Measurements from ENCODE around the gene CUL3. TPM values are rescaled to one million over a fixed set of nuclear protein-coding genes. Genes with fewer than 3 reads are reported as not detected.

The CUL3 gene
- total and polyA plus RNA-seq, 10 of the 15 experiments (the other 5 are each of a cell fraction or from before 2014, with no cell fraction given): 22.0 to 95.4 (median 53.4) TPM

DNA sequence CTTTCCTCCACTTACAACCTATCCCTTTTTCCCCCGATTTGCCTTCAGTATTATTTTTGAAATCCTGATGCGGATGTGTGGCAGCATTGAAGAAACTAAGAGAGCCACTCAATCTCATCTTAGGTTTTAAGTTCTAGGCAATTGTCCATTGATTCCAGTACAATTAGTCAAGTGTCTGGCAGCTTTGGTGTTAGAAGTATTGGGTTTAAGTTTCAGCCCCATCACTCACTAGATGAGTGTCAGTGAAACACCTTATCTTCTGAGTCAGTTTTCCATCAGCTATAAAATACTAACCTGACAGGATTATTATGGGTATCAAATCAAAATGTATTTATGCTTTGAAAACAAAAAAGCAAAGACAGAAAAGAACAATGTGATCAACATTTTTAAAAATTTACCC lies 16.8 kb upstream of the CUL3 start:
- 78% methylated on average over 2 of the region's 2 CpGs for WGBS (ENCODE audit: insufficient coverage, insufficient replicate concordance, low lambda C conversion rate, missing lambda C conversion rate)
- no TSS peak for BruUV-seq (replicated peaks)
- ChIA-PET CTCF (interaction anchor here (1.0 kb wide), 1 partner anchor 15 kb away, joined by 4 read pairs; no protein-coding TSS in a partner anchor), POLR2A (interaction anchor here (0.5 to 1.1 kb wide), 5 partner anchors 16 to 742 kb away, joined by 3 to 5 read pairs (median 3); partner anchors contain the start of gene CUL3), RAD21 (ENCODE audit: unreplicated experiment) (interaction anchor here (0.6 to 0.7 kb wide), 2 partner anchors 9 to 112 kb away, joined by 3 to 5 read pairs; no protein-coding TSS in a partner anchor), SMC1A (ENCODE audit: uncharacterized antibody, unreplicated experiment) (interaction anchor here (1.7 kb wide), 1 partner anchor 49 kb away, joined by 4 read pairs; no protein-coding TSS in a partner anchor)
- FAIRE-seq: no peak
- Histone ChIP-seq H3K36me3 (ENCODE audit: control insufficient read depth in 2 of 2, insufficient read depth in 2 of 2, low read length in 1 of 2) (no peaks in the 10 kb centered on the region), H3K4me2 (ENCODE audit: control insufficient read depth, insufficient read depth) (no peak overlapping the region), H3K27me3 (replicated peaks in 1 of 2; ENCODE audit: control insufficient read depth in 2 of 2, insufficient read depth in 2 of 2, low read length in 1 of 2) (no peaks in the 10 kb centered on the region), H3K9ac (ENCODE audit: control insufficient read depth, insufficient read depth, low read length) (no peak overlapping the region), H3K9me3 (replicated peaks; ENCODE audit: control insufficient read depth, insufficient read depth, low read length) (no peaks in the 10 kb centered on the region; the same call in 2 of the 3 replicates), H3K79me2 (ENCODE audit: control insufficient read depth, insufficient read depth, low read length) (no peaks in the 10 kb centered on the region), H4K20me1 (ENCODE audit: control insufficient read depth, insufficient read depth) (no peaks in the 10 kb centered on the region), H3K27ac (ENCODE audit: control insufficient read depth, insufficient read depth) (no peak overlapping the region), H3K4me1 (ENCODE audit: control insufficient read depth, insufficient read depth, low read length) (no peaks in the 10 kb centered on the region), H3K4me3 (no peak overlapping the region), H2AFZ (ENCODE audit: control insufficient read depth, low read depth, low read length) (no peak overlapping the region)
- TF ChIP-seq NFXL1 (IDR thresholded peaks at IDR 0.05; ENCODE audit: borderline replicate concordance) (no peak), ZSCAN29 (IDR thresholded peaks at IDR 0.05) (no peak), BRCA1 (IDR thresholded peaks at IDR 0.05; ENCODE audit: low read depth, low read length) (no peak), NBN (IDR thresholded peaks at IDR 0.05) (no peak), FOS (IDR thresholded peaks at IDR 0.05; ENCODE audit: borderline replicate concordance, extremely low read depth, insufficient read length) (no peak), FOXK2 (IDR thresholded peaks at IDR 0.05) (no peak), PML (IDR thresholded peaks at IDR 0.05; ENCODE audit: low read length) (no peak), STAT1 (conservative IDR thresholded peaks at IDR 0.05) (no peak), CREM (IDR thresholded peaks at IDR 0.05; ENCODE audit: low read depth) (no peak), SREBF2 (IDR thresholded peaks at IDR 0.05; ENCODE audit: low read length) (no peak), SIX5 (IDR thresholded peaks at IDR 0.05; ENCODE audit: low read depth, low read length, severe bottlenecking) (no peak), HCFC1 (IDR thresholded peaks at IDR 0.05; ENCODE audit: low read length) (no peak), NR2C1 (IDR thresholded peaks at IDR 0.05) (no peak), MTA2 (IDR thresholded peaks at IDR 0.05; ENCODE audit: low read depth) (no peak), CREB1 (IDR thresholded peaks at IDR 0.05; ENCODE audit: low read depth) (no peak)
- TF ChIP-seq, protein P1, sequence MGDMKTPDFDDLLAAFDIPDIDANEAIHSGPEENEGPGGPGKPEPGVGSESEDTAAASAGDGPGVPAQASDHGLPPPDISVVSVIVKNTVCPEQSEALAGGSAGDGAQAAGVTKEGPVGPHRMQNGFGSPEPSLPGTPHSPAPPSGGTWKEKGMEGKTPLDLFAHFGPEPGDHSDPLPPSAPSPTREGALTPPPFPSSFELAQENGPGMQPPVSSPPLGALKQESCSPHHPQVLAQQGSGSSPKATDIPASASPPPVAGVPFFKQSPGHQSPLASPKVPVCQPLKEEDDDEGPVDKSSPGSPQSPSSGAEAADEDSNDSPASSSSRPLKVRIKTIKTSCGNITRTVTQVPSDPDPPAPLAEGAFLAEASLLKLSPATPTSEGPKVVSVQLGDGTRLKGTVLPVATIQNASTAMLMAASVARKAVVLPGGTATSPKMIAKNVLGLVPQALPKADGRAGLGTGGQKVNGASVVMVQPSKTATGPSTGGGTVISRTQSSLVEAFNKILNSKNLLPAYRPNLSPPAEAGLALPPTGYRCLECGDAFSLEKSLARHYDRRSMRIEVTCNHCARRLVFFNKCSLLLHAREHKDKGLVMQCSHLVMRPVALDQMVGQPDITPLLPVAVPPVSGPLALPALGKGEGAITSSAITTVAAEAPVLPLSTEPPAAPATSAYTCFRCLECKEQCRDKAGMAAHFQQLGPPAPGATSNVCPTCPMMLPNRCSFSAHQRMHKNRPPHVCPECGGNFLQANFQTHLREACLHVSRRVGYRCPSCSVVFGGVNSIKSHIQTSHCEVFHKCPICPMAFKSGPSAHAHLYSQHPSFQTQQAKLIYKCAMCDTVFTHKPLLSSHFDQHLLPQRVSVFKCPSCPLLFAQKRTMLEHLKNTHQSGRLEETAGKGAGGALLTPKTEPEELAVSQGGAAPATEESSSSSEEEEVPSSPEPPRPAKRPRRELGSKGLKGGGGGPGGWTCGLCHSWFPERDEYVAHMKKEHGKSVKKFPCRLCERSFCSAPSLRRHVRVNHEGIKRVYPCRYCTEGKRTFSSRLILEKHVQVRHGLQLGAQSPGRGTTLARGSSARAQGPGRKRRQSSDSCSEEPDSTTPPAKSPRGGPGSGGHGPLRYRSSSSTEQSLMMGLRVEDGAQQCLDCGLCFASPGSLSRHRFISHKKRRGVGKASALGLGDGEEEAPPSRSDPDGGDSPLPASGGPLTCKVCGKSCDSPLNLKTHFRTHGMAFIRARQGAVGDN (IDR thresholded peaks at IDR 0.05): no peak
- in situ Hi-C loops (cut with MboI): no loop called here
- DNase-seq (ENCODE audit: low read depth, low spot score): no peak
- intact Hi-C loops (cut with micrococcal nuclease; ENCODE audit: unreplicated experiment): no loop called here
- no peak for ATAC-seq

Data from GM12878 (cell line).